HG03108 (cell line): ENCODE results near the gene CD74.
"Not testable (repeated sequence)": the region's sequence is repeated elsewhere in the genome, so short reads cannot be mapped to it uniquely, and the experiment has no call there.

Source experiments
- ATAC-seq: cut with Tn5 transposase; IDR thresholded peaks from one replicate; pipeline ENCODE4 v1.9.1; 2021; ENCODE audit warnings: moderate library complexity; ENCODE audit not compliant: unreplicated experiment

Gene CD74

GRCh38 chr5:150441813-150442698 lies 29.3 kb upstream of the CD74 start:
- no peak for ATAC-seq

- no peak for ATAC-seq
Observed at GRCh38 chr5:150440948-150441812, 28.5 kb upstream of the CD74 start.

GRCh38 chr5:150438873-150439546 lies 26.3 kb upstream of the CD74 start:
- no peak for ATAC-seq

- peak; percentile 92 for ATAC-seq
Observed at GRCh38 chr5:150436141-150436680, 23.5 kb upstream of the CD74 start.

- ATAC-seq, result no peak
Observed at GRCh38 chr5:150434464-150434863, 21.8 kb upstream of the CD74 start.

- ATAC-seq, result no peak
Observed at GRCh38 chr5:150431574-150431973, 18.9 kb upstream of the CD74 start.

GRCh38 chr5:150431048-150431447 lies 18.3 kb upstream of the CD74 start:
- ATAC-seq, result no peak

GRCh38 chr5:150429410-150429873 lies 16.7 kb upstream of the CD74 start:
- peak; percentile 71 for ATAC-seq

GRCh38 chr5:150428978-150429377 lies 16.3 kb upstream of the CD74 start:
- no peak for ATAC-seq

- no peak for ATAC-seq
Observed at GRCh38 chr5:150428106-150428876, 15.6 kb upstream of the CD74 start.

GRCh38 chr5:150426165-150426564 lies 13.5 kb upstream of the CD74 start:
- not testable (repeated sequence) for ATAC-seq

- ATAC-seq, result no peak
Observed at GRCh38 chr5:150422758-150423157, 10.0 kb upstream of the CD74 start.

GRCh38 chr5:150422075-150422474 lies 9.4 kb upstream of the CD74 start:
- no peak for ATAC-seq

GRCh38 chr5:150419630-150420270 lies 7.0 kb upstream of the CD74 start:
- peak; percentile 58 for ATAC-seq

- ATAC-seq, result not testable (repeated sequence)
Observed at GRCh38 chr5:150413902-150414790, 1.4 kb upstream of the CD74 start.

GRCh38 chr5:150413176-150413901 lies 629 bp upstream of the CD74 start:
- no peak for ATAC-seq

GRCh38 chr5:150411245-150411979 lies 1.3 kb downstream of the CD74 start:
- peak; percentile 22 for ATAC-seq
